GDM1 (cell line): ENCODE measurements around the gene PTGFRN.

ENCODE experiments used
- DNase-seq: peaks from one replicate; lab custom pipeline; 2025; lab: John Stamatoyannopoulos, UW

Gene PTGFRN

DNA sequence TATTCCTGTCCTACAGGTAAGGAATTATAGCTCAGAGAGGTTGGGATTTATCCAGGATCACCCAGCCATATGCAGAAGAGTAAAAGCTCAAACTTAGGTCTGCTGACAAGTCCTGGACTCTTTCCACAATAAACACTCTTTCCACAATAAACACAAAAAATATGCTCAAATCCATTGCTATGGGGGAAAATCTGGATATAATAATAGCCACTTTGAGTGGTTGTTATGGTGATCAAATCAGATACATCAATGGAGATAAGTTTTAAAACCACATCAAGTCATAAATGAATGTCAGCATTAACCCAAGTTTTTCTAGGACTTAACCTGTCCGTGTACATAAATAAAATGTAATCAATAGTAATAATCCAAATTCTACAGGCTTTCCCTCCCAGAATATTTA, 128.1 kb downstream of the PTGFRN start:
- DNase-seq: no peak

DNA sequence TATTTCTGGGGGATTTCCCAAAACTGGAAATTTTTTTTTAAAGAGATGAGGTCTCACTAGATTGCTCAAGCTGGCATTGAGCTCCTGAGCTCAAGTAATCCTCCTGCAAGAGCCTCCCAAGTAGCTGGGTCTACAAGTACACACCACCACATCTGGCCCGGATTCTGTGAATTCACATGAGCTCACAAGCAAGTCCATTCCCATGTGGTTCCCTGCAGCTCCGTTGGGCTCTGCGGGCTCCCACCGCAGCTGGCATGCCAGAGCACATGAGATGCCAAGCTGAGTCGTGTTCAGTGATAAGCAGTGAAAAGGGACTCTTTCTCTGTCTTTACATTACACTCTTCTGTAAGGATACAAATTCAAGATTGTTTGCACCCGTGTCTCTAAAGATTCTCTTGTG, 128.5 kb downstream of the PTGFRN start:
- no peak for DNase-seq
